Kidney glomerular epithelial cell (primary cell): Measurements from ENCODE around the gene TRMT1.
A peak's percentile ranks its signal among the peaks of the same experiment; 100 is the strongest.
"Not testable (repeated sequence)": the region's sequence is repeated elsewhere in the genome, so short reads cannot be mapped to it uniquely, and the experiment has no call there.

Source experiments
- DNase-seq: peaks from one replicate; lab custom pipeline; 2025; lab: John Stamatoyannopoulos, UW

TRMT1 gene

DNA sequence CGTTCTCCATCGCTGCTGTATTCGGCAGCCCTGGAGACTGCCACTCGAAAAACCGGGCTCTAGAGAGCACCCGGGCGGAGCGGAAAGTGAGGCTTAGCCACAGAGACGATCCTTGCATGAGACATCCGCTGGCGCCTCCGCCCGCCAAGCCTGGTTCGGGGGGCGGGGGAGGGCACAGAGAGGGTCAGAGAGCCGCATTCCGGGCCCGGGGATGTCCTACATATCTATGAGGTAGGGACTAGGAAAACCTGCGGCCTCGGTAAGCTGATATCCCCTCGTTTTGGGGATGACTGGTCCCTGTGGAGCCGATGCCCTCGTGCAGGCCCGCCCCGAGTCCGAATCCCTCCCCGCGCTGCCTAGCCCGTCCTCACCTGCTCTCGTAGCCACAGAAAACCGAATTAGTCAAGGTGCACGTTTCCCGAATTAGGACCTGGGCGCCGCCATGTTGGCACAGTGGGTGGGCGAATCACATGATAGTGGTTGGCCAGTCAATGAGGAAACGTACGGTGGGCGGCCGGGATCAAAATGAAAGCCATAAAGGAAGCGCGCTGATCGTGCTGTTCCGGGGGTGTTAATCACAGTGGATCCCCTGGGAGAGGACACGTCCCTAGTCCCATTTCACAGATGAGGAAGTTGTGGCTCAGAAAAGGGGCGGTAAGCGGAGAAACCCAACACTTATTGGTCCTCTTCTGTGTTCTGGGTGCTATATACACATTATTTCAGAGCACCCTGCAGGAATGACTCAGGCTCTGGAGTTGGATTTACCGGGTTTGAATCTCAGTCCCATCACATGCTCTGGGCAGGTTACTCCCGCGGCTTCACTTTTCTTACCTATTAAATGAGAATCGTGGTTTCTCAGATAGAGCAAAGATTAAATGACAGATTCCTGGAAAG is at the start of gene TRMT1:
TSS of gene TRMT1 (minus strand) at position 459 of the 894 bp plus-strand sequence. CDS start at position 118, 341 bp downstream.
- DNase-seq, result peak; percentile 90

DNA sequence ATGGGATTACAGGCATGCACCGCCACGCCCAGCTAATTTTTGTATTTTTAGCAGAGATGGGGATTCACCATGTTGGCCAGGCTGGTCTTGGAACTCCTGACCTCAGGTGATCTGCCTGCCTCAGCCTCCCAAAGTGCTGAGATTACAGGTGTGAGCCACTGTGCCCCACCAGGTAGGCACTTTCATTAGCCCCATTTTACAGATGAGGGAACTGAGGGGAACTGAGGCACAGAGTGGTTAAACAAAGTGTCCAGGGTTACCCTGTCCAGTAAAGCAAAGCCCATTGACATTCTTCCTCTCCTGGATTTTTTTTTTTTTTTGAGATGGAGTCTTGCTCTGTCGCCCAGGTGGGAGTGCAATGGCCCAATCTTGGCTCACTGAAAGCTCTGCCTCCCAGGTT is 49.6 kb upstream of the TRMT1 start:
- DNase-seq, result not testable (repeated sequence)

DNA sequence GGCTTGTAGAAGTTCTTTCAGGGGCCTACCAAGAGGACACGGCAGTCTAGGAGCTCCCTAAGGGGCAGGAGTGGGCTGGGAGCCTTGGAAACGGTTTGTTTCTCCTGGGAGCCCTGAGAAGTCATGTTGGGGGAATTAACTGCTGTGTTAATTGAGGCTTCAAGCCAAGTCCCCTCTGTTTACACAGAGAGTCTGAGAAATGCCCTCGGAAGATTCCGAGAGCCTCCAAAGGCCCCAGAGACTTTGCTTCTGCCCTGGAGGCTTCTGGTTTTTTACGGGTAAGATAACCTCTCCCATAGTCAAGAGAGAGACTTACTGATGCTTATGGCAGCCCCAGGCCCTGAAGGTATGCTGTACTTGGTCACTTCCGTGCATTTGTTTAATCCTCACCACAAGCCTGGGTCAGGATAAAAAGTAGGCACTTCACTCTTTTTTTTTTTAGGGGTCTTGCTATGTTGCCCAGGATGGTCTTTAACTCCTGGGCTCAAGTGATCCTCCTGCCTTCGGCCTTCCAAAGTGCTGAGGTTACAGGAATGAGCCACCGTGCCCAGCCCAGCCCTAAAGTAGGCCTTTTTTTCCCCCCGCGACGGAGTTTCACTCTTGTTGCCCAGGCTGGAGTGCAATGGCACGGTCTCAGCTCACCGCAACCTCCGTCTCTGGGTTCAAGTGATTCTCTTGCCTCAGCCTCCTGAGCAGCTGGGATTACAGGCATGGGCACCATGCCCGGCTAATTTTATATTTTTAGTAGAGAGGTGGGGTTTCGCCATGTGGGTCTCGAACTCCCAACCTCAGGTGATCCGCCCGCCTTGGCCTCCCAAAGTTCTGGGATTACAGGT is 48.8 kb upstream of the TRMT1 start:
- no peak for DNase-seq

DNA sequence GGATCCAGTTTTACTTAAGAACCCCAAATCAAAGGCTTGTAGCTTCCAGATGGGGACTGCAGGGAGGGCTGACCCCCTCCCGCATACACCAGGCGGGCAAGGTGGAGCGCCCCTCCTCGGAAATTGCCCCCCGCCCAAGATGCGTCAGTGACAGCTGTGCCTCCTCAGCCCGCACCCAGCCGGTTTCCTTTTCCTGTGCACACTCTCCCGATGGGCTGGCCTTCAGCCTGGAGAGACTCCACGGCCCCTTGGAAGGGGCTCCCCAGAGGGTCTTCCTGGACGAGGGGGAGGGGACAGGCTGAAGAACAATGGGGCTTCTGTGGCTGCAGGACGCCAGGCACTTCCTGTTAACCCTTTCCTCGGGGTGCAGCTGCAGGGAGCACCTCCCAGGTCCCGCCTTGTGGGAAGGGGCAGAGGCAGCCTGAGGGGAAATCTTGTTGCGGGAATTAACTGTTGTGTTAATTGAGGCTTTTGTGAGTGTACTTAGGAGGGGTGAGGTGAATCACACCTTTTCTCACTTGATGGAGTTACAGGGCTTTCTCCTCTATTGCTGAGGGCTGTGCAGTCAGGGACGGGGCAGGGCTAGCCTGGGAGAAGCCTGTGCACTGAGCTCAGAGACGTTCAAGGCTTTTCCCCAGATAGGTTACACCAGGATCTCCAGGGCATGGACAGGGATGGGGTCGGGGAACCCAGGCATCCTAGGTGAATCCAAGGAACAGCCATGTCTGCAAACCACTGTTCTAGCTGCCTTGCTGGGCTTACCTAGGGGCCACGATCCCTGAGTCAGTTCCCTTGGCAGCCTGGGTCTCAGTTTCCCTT is 48.0 kb upstream of the TRMT1 start:
- peak; percentile 38 for DNase-seq

DNA sequence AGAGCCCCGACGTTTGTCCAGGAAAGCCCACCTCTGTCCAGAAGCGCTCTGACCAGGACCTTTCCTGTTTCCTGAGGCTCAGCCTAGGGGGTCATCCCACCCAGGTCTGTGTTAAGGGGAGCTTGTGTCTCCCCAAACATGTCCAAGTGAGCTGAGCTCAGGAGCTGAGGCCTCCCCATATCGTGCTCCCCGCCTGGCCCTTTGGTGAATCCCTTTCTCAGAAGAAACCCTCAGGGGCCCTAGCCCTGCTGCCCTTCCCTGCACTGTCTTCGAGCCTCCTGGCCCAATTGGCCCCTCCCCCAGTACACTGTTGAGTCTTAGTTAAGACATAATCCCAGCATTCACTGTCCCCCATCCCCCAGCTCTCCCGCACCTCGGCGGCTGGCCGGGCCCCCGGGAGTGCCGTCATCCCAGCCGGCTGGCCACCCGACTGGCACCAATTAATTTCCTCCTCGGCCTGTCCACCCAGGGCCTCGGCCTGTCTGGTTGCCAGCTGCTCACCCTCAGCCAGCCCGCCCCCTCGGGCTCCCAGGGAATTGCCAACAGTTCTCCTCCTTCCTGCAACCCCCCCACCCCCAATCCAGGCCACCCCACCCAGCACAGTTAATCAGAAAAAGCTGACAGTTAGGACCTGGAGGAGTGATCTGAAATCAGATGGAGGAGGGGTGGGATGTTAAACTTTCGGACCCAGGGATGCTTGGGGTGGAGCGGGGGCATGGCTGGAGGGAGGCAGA is 47.2 kb upstream of the TRMT1 start:
- DNase-seq, result peak; percentile 72

DNA sequence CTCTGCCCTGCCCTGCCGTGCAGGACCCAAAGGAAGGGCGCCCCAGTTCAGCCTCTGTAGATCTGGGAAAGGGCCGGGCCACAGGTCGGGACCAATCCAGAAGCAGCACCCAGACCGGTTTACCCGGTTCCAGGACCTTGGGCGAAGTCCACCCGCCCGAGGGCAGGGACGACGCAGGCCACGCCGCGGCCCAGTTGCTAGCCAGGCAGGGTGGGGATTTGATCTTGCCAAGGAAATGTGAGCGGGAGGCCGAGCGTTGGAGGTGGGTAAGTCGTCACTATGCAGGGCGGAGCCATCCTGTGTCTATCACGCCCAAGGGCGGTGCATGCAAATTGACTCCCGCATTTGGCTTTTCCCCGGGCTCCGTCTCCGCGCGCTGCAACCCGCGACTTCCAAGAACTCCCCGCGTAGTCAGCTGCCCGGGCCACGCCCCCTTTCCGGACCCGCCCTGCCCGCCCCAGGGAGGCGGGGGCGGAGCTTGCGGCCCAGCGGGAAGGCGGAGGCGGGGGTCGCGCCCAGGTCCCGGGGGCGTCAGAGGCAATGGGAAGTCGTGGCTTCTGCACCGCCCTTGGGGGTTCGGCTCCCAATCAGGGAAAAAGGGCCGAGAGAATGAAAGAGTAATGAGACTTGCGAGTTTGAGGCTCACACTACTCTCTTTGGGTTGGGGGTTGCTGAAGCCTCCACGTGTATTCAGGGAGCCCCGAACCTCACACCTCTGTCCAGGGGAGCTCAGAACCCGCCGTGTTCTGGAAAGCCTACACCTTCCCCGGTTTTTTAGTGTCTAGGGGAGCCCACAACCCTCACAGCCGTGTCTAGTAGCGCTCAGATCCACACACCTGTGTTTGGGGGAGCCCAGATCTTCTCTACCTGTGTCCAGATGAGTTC is 46.4 kb upstream of the TRMT1 start:
- DNase-seq, result peak; percentile 82

DNA sequence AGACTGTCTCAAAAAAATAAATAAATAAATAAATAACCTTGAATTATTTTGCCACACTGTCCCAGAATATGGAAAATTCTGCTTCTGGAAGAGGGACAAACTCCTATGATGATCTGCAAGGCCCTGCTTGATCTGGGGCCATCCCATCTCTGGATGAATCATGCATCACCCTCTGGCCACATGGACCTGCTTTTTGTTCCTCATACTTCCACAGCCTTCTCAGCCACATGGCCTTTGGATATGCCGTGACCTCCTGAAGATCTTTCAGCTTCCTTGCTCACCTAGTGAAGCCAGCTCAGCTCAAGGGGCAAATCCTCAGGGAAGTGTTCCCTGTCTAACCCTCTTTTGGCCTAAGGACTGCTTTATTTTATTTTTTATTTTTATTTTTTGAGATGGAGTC is 44.0 kb upstream of the TRMT1 start:
- peak; percentile 26 for DNase-seq

DNA sequence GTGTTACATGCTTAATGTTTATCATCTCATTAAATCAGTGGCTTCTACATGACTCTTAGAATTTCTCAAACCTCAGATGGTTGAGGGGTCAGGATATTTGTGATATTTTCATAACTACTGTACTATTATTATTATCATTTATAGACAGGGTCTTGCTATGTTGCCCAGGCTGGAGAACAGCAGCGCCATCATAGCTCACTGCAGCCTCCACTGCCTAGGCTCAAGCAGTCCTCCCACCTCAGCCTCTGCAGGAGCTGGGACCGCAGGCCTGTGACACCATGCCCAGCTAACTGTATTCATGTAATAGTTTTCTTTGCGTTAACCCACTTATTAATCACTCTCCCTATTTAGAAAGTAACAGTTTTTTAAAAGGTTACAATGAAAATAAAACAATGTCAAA is 43.2 kb upstream of the TRMT1 start:
- DNase-seq, result no peak

DNA sequence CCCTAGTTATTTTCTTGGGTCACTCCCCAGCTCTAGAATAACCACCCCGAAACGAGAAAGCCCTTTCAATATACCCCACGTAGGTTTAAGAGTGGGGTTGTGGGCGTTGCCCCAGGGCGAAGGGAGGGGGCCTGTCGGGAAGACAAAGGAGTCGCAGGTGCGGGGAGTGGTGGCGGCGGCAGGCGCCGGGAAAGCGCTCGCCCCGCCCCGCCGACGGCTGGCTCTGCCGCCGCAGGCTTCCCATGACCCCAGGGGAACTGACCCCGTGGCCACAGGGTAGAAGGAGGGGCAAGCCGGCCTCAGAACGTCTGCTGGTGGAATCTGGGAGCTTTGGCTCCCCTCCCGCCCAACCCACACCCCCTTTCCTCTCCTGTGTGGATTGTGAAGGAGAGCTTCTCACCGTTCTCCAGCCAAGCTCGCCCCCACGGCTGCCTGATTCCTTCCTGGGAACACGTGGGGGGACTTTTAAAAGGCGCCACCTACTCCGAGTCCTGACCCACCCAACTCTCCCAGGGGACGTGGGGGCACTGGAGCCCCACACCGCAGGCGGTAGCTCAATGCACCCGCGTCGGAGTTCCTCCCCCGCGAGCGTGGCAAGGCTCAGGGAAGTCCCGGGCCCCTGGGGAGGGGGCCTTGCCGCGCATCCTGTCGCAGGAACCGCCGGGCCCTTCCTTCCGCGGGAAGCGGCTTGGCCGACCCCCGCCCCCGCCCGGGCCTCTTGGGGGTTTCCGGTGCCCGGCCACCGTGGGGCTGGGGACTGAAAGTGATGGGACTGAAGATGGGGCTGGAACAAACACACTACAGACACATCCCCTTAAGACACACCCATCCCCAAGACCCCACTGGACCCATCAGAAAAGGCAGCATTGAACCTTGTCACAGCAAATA is 39.2 kb upstream of the TRMT1 start:
- DNase-seq, result peak; percentile 60

DNA sequence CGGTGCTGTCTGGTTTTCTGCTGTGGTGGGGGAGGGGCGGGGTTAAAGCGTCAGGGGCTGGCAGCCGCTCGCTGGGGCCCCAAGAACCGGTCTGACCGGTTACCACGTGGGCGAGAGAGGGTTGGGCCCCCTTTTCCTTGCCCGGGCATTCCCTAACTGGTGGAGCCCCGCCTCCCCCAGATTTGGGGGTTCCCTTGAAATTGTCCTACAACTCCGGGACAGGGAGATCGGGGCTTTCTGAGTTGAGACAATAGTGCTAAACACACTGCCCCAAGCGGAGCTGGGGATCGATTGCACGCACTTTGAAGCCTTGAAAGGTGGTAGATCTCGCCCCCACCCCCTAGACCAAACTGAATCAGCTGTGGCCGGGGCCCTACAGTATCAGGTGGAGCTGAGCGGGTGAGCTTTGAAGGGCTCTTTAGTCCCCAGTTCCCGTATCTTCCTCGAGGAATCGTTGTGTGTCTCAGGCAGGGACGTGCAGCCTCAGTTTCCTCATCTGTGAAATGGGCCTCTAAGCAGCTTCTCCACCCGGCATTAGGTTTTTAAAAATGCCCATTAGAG is 38.5 kb upstream of the TRMT1 start:
- DNase-seq, result no peak

DNA sequence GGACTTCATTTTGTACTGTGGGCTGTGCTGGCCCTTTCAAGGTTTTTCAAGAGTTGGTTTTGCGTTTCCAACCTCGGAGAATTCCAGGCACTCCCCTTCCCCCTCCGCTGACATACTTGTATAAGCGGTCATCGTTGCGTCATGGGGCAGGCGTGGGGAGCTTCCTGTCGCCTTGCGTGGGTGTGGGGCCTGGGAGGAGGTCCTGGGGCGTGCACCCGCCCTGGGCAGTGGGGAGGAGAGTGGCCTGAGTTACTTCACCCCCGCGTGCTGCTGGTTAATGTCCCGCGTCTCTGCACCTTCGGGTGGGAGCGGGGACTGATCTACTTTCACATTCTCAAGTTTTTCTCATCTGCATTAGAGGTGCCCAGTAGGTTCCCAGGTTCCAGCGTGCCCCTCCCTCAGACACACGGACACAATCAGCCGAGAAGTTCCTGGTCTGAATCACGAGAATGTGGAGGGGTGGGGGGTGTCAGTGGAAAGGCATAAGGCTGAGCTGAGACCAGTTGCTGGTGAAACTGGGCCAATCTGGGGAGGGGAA is 37.8 kb upstream of the TRMT1 start:
- peak; percentile 83 for DNase-seq

DNA sequence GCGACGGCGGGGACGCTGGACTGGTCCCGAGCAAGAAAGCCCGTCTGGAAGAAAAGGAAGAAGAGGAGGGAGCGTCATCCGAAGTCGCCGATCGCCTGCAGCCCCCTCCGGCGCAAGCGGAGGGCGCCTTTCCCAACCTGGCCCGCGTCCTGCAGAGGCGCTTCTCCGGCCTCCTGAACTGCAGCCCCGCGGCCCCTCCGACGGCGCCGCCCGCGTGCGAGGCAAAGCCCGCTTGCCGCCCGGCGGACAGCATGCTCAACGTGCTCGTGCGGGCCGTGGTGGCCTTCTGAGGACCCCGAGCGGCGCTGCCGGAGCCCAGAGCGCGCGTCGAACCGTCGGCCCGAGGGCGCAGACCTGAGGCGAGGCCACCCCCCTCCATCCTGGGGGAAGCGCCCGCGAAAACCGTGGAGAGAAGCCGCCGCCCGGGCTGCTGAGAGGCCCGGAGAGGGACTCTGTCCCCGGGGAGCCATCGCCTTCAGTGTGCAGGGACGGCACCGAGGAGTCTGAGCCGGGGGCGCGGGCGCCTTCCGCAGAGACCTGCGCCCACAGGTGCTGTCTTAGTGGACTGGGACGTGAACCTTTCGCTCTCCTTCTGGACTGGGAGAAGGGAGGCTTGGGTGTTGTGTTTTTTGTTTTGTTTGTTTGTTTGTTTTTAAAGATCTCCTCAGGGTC is 37.2 kb upstream of the TRMT1 start:
- no peak for DNase-seq

DNA sequence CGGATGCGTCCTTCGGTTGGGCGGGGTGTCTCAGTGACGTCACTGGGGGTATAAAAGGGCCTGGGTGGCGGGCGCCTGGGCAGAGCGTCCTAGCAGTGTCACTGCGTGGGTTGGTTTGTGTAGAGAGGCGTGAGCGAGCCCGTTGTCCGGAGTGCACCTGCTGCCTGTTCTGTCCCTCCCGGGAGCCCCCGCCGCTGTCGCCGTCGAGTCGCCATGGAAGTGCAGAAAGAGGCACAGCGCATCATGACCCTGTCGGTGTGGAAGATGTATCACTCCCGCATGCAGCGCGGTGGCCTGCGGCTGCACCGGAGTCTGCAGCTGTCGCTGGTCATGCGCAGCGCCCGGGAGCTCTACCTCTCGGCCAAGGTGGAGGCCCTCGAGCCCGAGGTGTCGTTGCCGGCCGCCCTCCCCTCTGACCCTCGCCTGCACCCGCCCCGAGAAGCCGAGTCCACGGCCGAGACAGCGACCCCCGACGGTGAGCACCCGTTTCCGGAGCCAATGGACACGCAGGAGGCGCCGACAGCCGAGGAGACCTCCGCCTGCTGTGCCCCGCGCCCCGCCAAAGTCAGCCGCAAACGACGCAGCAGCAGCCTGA is 36.5 kb upstream of the TRMT1 start:
- DNase-seq, result peak; percentile 79

DNA sequence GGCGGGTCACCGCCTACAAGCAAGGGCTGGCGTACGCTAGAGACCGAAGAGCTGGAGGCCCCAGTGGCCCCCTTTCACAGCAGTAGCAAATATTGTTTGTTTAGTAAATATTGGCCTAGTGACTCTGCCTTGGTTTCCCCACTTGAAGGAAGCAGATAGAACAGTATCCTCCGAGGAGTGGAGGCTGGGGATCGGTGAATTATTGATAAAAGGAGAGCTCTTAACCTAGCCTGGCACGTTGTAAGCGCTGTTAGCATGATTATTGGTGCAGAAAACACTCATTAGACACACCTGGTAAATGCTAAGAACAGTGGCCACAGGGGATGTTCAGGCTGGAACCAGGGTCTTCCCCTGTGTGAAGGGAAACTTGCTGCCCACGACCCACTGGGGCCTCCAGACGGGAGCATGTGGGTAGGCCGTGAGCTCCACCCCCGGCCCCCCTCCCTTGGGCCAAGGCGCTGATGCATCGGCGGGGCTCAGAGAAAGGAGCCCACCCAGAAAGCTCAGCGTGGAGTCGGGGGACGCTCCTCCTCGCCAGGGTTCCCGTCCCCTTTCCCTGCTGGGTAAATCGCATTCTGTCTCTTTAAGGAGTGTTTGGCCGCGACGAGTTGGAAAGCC is 35.9 kb upstream of the TRMT1 start:
- DNase-seq, result peak; percentile 44

DNA sequence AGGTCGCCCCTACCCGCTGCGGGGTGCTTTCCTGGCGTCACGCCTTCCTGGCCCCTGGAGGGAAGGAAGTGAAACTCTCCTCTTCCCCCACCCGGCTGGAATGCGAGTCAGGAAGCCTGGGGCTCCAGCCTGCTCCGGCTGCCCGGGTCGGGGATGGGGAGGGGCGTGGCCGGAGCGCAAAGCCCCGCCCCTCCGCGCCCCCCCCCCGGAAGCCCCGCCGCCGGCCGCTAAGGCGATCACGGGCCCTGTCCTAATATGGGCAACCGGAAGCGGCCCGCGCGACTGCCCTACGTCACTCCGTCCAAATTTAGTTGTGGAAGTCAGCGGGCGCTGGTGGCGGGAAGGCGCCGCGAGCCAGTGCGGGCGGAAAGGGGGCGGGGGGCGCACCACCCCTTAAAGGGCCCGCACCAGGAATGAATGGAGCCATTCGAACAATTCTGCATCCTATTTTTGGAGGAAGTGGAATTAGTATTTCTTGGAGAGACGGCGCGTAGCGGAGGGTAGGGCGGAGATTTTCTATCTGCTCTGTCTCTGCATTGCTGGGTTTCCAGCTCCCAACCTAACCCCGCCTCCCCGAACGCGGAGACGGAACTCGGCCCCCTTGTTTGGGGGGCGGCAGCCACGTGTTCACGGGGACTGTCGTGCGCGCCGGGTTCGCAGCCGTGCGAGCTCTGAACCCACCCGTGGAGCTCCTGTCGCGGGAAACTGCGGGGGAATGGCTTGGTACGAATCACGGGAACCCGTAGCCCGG is 35.2 kb upstream of the TRMT1 start:
- peak; percentile 90 for DNase-seq

DNA sequence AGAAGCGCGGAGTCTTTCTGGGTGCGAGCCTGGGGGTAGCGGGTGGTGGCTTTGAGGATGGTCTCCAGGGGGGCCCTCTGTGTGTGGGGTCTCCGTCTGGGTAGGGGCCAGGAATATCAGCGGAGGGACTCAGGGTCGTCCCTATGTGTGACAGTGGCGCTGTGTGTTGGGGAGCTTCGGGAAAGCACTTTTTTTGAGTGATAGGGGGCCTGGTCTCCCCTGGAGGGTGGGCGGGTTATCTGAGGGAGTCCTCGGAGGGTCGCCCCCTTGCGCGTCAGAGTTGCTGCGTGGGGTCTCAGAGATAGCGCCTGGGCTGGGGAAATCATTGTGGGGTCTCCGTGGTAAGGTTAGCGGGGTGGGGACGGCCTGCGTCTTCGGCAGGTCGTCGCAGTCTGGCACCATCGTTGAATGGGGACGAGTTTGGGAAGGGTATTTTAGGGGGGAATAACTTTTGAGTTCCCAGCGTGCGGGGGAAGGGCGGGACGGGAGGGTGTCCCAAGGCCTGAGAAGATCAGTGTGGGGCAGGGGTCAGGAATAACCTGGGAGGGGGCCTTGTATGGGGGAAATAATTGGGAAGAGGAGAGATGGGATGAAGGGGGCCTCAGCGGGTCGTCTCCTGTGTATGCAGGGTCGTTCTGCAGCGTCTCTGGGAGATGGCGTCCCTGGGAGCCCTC is 34.5 kb upstream of the TRMT1 start:
- DNase-seq, result peak; percentile 66
